Neural progenitor cell (in vitro differentiated cells): Measurements from ENCODE around the gene FYN.

Experiments used
- EZH2 ChIP-seq: fragments of 200-600 bp; sonication (generic); IDR thresholded peaks from 2 replicates; pipeline ENCODE4 v1.6.1; 2017; ENCODE audit warnings: antibody characterized with exemption, mild to moderate bottlenecking, moderate library complexity
- TF ChIP-seq, protein P1 (sequence below): fragments of 200-600 bp; sonication (generic); IDR thresholded peaks from 2 replicates; pipeline ENCODE4 v1.5.1; 2017; ENCODE audit warnings: antibody characterized with exemption, mild to moderate bottlenecking

- TF ChIP-seq, protein P1, sequence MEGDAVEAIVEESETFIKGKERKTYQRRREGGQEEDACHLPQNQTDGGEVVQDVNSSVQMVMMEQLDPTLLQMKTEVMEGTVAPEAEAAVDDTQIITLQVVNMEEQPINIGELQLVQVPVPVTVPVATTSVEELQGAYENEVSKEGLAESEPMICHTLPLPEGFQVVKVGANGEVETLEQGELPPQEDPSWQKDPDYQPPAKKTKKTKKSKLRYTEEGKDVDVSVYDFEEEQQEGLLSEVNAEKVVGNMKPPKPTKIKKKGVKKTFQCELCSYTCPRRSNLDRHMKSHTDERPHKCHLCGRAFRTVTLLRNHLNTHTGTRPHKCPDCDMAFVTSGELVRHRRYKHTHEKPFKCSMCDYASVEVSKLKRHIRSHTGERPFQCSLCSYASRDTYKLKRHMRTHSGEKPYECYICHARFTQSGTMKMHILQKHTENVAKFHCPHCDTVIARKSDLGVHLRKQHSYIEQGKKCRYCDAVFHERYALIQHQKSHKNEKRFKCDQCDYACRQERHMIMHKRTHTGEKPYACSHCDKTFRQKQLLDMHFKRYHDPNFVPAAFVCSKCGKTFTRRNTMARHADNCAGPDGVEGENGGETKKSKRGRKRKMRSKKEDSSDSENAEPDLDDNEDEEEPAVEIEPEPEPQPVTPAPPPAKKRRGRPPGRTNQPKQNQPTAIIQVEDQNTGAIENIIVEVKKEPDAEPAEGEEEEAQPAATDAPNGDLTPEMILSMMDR: no peak
- TF ChIP-seq EZH2: no peak
Observed at GRCh38 chr6:111802720-111803330, 70.4 kb downstream of the FYN start.
